H9 (cell line): ENCODE measurements around the gene NPAS3. TPM values are rescaled to one million over a fixed set of nuclear protein-coding genes. Genes with fewer than 3 reads are reported as not detected.

Source experiments
- DNase-seq: peaks from one replicate; pipeline ENCODE4 v3.0.0-alpha.2; 2017
- H2AFZ ChIP-seq: one replicate; pipeline ENCODE4 v1.6.1; 2013; ENCODE audit warnings: mild to moderate bottlenecking, low read length, control low read depth, moderate library complexity
- H2AK5ac ChIP-seq: 2 replicates; pipeline ENCODE4 v1.6.1; 2013; ENCODE audit warnings: low read length, control low read depth, mixed read lengths; ENCODE audit not compliant: insufficient read length
- H2BK120ac ChIP-seq: one replicate; pipeline ENCODE4 v1.6.1; 2013; ENCODE audit warnings: low read depth, mild to moderate bottlenecking, low read length, control low read depth, inconsistent platforms; ENCODE audit not compliant: poor library complexity, severe bottlenecking
- H2BK12ac ChIP-seq: 2 replicates; pipeline ENCODE4 v1.6.1; 2013; ENCODE audit warnings: low read length, control low read depth, mixed read lengths, low read depth; ENCODE audit not compliant: insufficient read length
- H2BK15ac ChIP-seq: 2 replicates; pipeline ENCODE4 v1.6.1; 2013; ENCODE audit warnings: low read depth, low read length, control low read depth
- H2BK20ac ChIP-seq: one replicate; pipeline ENCODE4 v1.6.1; 2013; ENCODE audit warnings: low read depth, mild to moderate bottlenecking, low read length, control low read depth, inconsistent platforms; ENCODE audit not compliant: poor library complexity, severe bottlenecking
- H2BK5ac ChIP-seq: 2 replicates; pipeline ENCODE4 v1.6.1; 2013; ENCODE audit warnings: low read length, control low read depth, mixed read lengths; ENCODE audit not compliant: insufficient read length
- H3K14ac ChIP-seq: 2 replicates; pipeline ENCODE4 v1.6.1; 2013; ENCODE audit warnings: low read length, control low read depth; ENCODE audit not compliant: insufficient read depth
- H3K18ac ChIP-seq: 2 replicates; pipeline ENCODE4 v1.6.1; 2013; ENCODE audit warnings: low read depth, mild to moderate bottlenecking, mixed read lengths, low read length, control low read depth; ENCODE audit not compliant: insufficient read length
- H3K23ac ChIP-seq: 2 replicates; pipeline ENCODE4 v1.6.1; 2013; ENCODE audit warnings: low read length, control low read depth, mixed read lengths, low read depth; ENCODE audit not compliant: insufficient read length
- H3K23me2 ChIP-seq: 2 replicates; pipeline ENCODE4 v1.6.1; 2013; ENCODE audit warnings: low read depth, mild to moderate bottlenecking, mixed read lengths, low read length, control low read depth; ENCODE audit not compliant: insufficient read length, poor library complexity, severe bottlenecking
- H3K27ac ChIP-seq: 2 replicates; pipeline ENCODE4 v1.5.1; 2013; ENCODE audit warnings: low read length, control low read depth, mixed read lengths, low read depth; ENCODE audit not compliant: insufficient read length
- H3K27me3 ChIP-seq: 2 replicates; pipeline ENCODE4 v1.6.1; 2013; ENCODE audit warnings: low read length, control low read depth, inconsistent platforms; ENCODE audit not compliant: insufficient read depth
- H3K4ac ChIP-seq: 2 replicates; pipeline ENCODE4 v1.6.1; 2013; ENCODE audit warnings: low read depth, mild to moderate bottlenecking, control low read depth, inconsistent platforms, low read length, moderate library complexity
- H3K4me1 ChIP-seq: 2 replicates; pipeline ENCODE4 v1.6.1; 2013; ENCODE audit warnings: low read length, control low read depth, inconsistent platforms; ENCODE audit not compliant: insufficient read depth
- H3K4me2 ChIP-seq: 2 replicates; pipeline ENCODE4 v1.6.1; 2013; ENCODE audit warnings: low read length, control low read depth, mixed read lengths; ENCODE audit not compliant: insufficient read length, insufficient read depth
- H3K56ac ChIP-seq: 2 replicates; pipeline ENCODE4 v1.6.1; 2013; ENCODE audit warnings: low read depth, mild to moderate bottlenecking, mixed read lengths, low read length, control low read depth; ENCODE audit not compliant: insufficient read length
- H3K79me1 ChIP-seq: 2 replicates; pipeline ENCODE4 v1.6.1; 2013; ENCODE audit warnings: low read depth, mild to moderate bottlenecking, moderate library complexity, low read length, control low read depth, inconsistent platforms; ENCODE audit not compliant: insufficient read depth, poor library complexity, severe bottlenecking
- H3K79me2 ChIP-seq: 2 replicates; pipeline ENCODE4 v1.6.1; 2013; ENCODE audit warnings: low read length, control low read depth, inconsistent platforms; ENCODE audit not compliant: insufficient read depth
- H3K9ac ChIP-seq: 2 replicates; pipeline ENCODE4 v1.6.1; 2013; ENCODE audit warnings: low read length, control low read depth, mixed read lengths; ENCODE audit not compliant: insufficient read length; ENCODE audit errors: extremely low read depth
- H3K9me3 ChIP-seq: one replicate; pipeline ENCODE4 v1.6.1; 2013; ENCODE audit warnings: low read depth, low read length, inconsistent platforms; ENCODE audit not compliant: control insufficient read depth
- H3T11ph ChIP-seq: one replicate; pipeline ENCODE4 v1.6.1; 2013; ENCODE audit warnings: mild to moderate bottlenecking, low read length, control low read depth, inconsistent platforms
- H4K20me1 ChIP-seq: one replicate; pipeline ENCODE4 v1.6.1; 2013; ENCODE audit not compliant: control insufficient read depth, insufficient read length, insufficient read depth
- H4K5ac ChIP-seq: 2 replicates; pipeline ENCODE4 v1.6.1; 2013; ENCODE audit warnings: low read depth, mild to moderate bottlenecking, mixed read lengths, low read length, control low read depth; ENCODE audit not compliant: insufficient read length
- H4K8ac ChIP-seq: replicated peaks from 2 replicates; pipeline ENCODE4 v1.6.1; 2013; ENCODE audit warnings: low read length, control low read depth, mixed read lengths, low read depth; ENCODE audit not compliant: insufficient read length
- H4K91ac ChIP-seq: 2 replicates; pipeline ENCODE4 v1.6.1; 2013; ENCODE audit warnings: low read depth, mild to moderate bottlenecking, moderate library complexity, mixed read lengths, low read length, control low read depth; ENCODE audit not compliant: insufficient read length
- H3K27ac Mint-ChIP-seq, 3 experiments: 2 replicates in 2 of 3; 3 replicates in 1 of 3; pipeline ENCODE4 v1.8.0; 2020 to 2021; ENCODE audit warnings: mixed read lengths in 3 of 3, mild to moderate bottlenecking in 1 of 3, moderate library complexity in 1 of 3
- H3K27me3 Mint-ChIP-seq: 2 replicates; pipeline ENCODE4 v1.8.0; 2021; ENCODE audit warnings: low read depth, mild to moderate bottlenecking, moderate library complexity, mixed read lengths
- H3K36me3 Mint-ChIP-seq, 3 experiments: 2 replicates in 2 of 3; 3 replicates in 1 of 3; pipeline ENCODE4 v1.8.0; 2020 to 2021; ENCODE audit warnings: low read depth in 3 of 3, mixed read lengths in 3 of 3; ENCODE audit not compliant: insufficient read depth in 1 of 3
- H3K4me1 Mint-ChIP-seq, 2 experiments: 2 replicates each; pipeline ENCODE4 v1.8.0; 2020; ENCODE audit warnings: mixed read lengths in 2 of 2
- H3K4me3 Mint-ChIP-seq, 2 experiments: 2 replicates in 1 of 2; 3 replicates in 1 of 2; pipeline ENCODE4 v1.8.0; 2020 to 2021; ENCODE audit warnings: mild to moderate bottlenecking in 2 of 2, mixed read lengths in 2 of 2, moderate library complexity in 1 of 2
- H3K9me3 Mint-ChIP-seq, 2 experiments: 2 replicates in 1 of 2; 3 replicates in 1 of 2; pipeline ENCODE4 v1.8.0; 2020; ENCODE audit warnings: mild to moderate bottlenecking in 2 of 2, mixed read lengths in 2 of 2, moderate library complexity in 1 of 2
- CTCF ChIP-seq: fragments of 200-600 bp; sonication (generic); conservative IDR thresholded peaks from 3 replicates; pipeline ENCODE4 v1.8.0; 2021; ENCODE audit warnings: antibody characterized with exemption, mild to moderate bottlenecking
- WGBS: extraction: QIAGEN DNeasy Blood & Tissue Kit; methylation state at CpG from one replicate; pipeline ENCODE4 v1.1.7; 2013; ENCODE audit warnings: missing lambda C conversion rate, low lambda C conversion rate, mixed read lengths; ENCODE audit not compliant: insufficient read length; ENCODE audit errors: extremely low coverage; 5-methylcytosine and 5-hydroxymethylcytosine counted together
- total RNA-seq: library from RNA; stranded (reverse); gene quantifications from 2 replicates; pipeline ENCODE4 v1.2.1, GENCODE V29; 2021

NPAS3 gene
- total RNA-seq, 1 experiment from 2014 or later: 0.17 TPM

DNA sequence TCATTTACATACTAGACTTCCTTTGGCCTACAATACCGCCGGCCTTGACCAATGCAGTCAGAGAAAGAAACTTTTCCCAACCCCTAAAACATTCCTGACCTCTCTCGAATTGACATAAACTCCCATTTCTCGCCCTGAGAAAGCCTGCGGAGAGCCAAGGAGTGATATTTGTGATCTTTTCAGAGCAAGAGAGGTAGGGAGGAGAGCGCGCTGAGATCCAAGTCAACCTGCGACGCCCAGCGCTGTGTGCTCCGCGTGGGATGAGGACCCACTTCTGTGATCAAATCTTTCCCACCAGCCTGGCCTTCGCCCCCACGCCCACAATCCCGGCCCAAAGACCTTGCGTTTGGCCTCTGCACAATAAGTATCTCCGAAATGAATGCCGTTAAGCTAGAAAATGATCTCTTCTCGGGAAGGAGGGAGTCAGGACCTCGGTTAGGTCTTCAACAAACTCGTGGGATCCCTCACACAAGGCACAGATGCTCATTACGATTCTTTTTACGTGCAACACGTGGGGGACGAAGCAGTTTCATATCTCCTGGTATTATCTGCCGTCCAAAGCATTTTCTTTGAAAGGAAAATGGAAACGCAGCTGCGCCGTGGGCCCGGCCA is 6.3 kb upstream of the NPAS3 start:
- peak overlapping the region; percentile 84 for H3K4me2 ChIP-seq

More for the DNA sequence above, 6.3 kb upstream of the NPAS3 start:
- no peak overlapping the region for H3T11ph ChIP-seq
- H4K5ac ChIP-seq: no peak overlapping the region
- no peak overlapping the region for H2AK5ac ChIP-seq
- H3K9me3 ChIP-seq: no peaks in the 10 kb centered on the region
- peak overlapping the region in 1 of 3 experiments; percentile 70; a peak in 1 of 7 replicates for H3K27ac Mint-ChIP-seq
- peaks cover 25% of the 10 kb centered on the region for H3K23me2 ChIP-seq
- peaks cover 82% of the 10 kb centered on the region for H3K27me3 Mint-ChIP-seq
- H3K4ac ChIP-seq: no peak overlapping the region
- no peak overlapping the region for H3K14ac ChIP-seq
- H2BK5ac ChIP-seq: no peak overlapping the region
- no peak overlapping the region for H3K23ac ChIP-seq
- H3K4me1 Mint-ChIP-seq: peaks cover 30 to 37% of the 10 kb centered on the region in 2 experiments
- no peak overlapping the region for H2BK12ac ChIP-seq
- peak overlapping the region; percentile 21 for H3K18ac ChIP-seq
- no peak overlapping the region for H2BK15ac ChIP-seq
- no peak for TF ChIP-seq CTCF
- no peaks in the 10 kb centered on the region; a peak in 1 of 5 replicates for H3K9me3 Mint-ChIP-seq
- H3K27me3 ChIP-seq: peaks cover 31% of the 10 kb centered on the region
- no peak overlapping the region for H2BK20ac ChIP-seq
- H2AFZ ChIP-seq: peak overlapping the region; percentile 81
- H3K79me1 ChIP-seq: no peaks in the 10 kb centered on the region
- DNase-seq: no peak
- H3K56ac ChIP-seq: no peak overlapping the region
- no peak overlapping the region for H4K91ac ChIP-seq
- no peak overlapping the region for H3K27ac ChIP-seq
- no peaks in the 10 kb centered on the region; a peak in 1 of 7 replicates for H3K36me3 Mint-ChIP-seq
- no peak overlapping the region for H2BK120ac ChIP-seq
- no CpG with 5 or more reads among the region's 30 CpGs for WGBS
- H4K20me1 ChIP-seq: no peaks in the 10 kb centered on the region
- no peaks in the 10 kb centered on the region; the same call in 1 of the 2 replicates for H3K4me1 ChIP-seq
- no peaks in the 10 kb centered on the region for H3K79me2 ChIP-seq
- H3K4me3 Mint-ChIP-seq: peak overlapping the region; percentile 70 to 91
- H4K8ac ChIP-seq: no peak overlapping the region
- no peak overlapping the region for H3K9ac ChIP-seq
